Ovary (tissue), 9 donors: Measurements from ENCODE around the gene MRM3. TPM values are rescaled to one million over a fixed set of nuclear protein-coding genes. Genes with fewer than 3 reads are reported as not detected.

Experiments
- DNase-seq, 5 donors: peaks; one replicate each; pipeline ENCODE4 v3.0.0-alpha.2; 2019 to 2020
- H3K27ac ChIP-seq, 2 donors: fragments of 200-600 bp; one replicate each; pipeline versions ENCODE4 v1.5.1 to v1.8.0; 2019 to 2022
- H3K27me3 ChIP-seq: fragments of 200-600 bp; one replicate; pipeline ENCODE4 v1.8.0; 2022
- H3K36me3 ChIP-seq: fragments of 200-600 bp; sonication (generic); one replicate; pipeline ENCODE4 v1.5.1; 2019
- H3K4me1 ChIP-seq: one replicate; pipeline ENCODE4 v1.8.1; 2013; ENCODE audit warnings: mild to moderate bottlenecking, moderate library complexity; ENCODE audit not compliant: insufficient read depth
- H3K4me3 ChIP-seq: fragments of 200-600 bp; sonication (generic); one replicate; pipeline ENCODE4 v1.5.1; 2017
- H3K9me3 ChIP-seq, 2 donors: fragments of 200-600 bp in 1 of 2; sonication (generic) in 1 of 2; one replicate each; pipeline versions ENCODE4 v1.5.1 to v1.8.1; 2013 to 2019; ENCODE audit warnings: mild to moderate bottlenecking in 1 of 2, moderate library complexity in 1 of 2
- CTCF ChIP-seq, 3 donors: fragments of 450-650 bp in 2 of 3; fragments of 200-600 bp in 1 of 3; IDR thresholded peaks; one replicate each; pipeline versions ENCODE4 v1.5.1 to v1.8.0; 2016 to 2022; ENCODE audit warnings: antibody characterized with exemption in 3 of 3, mild to moderate bottlenecking in 1 of 3
- EP300 ChIP-seq: sonication (generic); formaldehyde crosslinking; IDR thresholded peaks from one replicate; pipeline ENCODE4 v1.6.1; 2017; ENCODE audit warnings: antibody characterized with exemption
- POLR2A ChIP-seq: fragments of 450-650 bp; IDR thresholded peaks from one replicate; pipeline ENCODE4 v1.6.1; 2017; ENCODE audit warnings: antibody characterized with exemption, mild to moderate bottlenecking, moderate library complexity
- WGBS, 3 donors: extraction: QIAGEN DNeasy Blood & Tissue Kit in 1 of 3; methylation state at CpG; one replicate each; pipeline versions ENCODE4 v1.1.5 to v1.1.7; 2013 to 2017; 5-methylcytosine and 5-hydroxymethylcytosine counted together
- intact Hi-C, 4 donors: fragments of 100-400 bp; cut with DNase I; formaldehyde crosslinking; loops; one replicate each; pipeline versions ENCODE4 v1.11.0 to v1.15.1; 2022 to 2023
- polyA plus RNA-seq, 2 donors: library from polyadenylated mRNA; stranded (reverse); fragments of 200-250 nt in 1 of 2; fragments of 350-450 nt in 1 of 2; fragmentation: Illumina TruSeq in 1 of 2; extraction: RNeasy Lipid Tissue Mini Kit (QIAGEN cat#74804) in 1 of 2; gene quantifications; one replicate each; pipeline ENCODE4 v1.2.3, GENCODE V29; 2013 to 2014
- total RNA-seq, 7 donors: library from RNA; depleted of rRNA in 2 of 7; stranded (reverse); fragments of >200 nt in 2 of 7; fragmentation: NEBNext Ultra II Directional in 3 of 7; extraction: Animal tissue kit (Norgen Biotek cat#: 25700) in 3 of 7; gene quantifications; one replicate each; pipeline versions ENCODE4 v1.1.0 to v1.2.4, GENCODE V29; 2016 to 2023
- donor health status: DM: no; HTN: no; CAD: no; lungs with moderate emphysema.
- donor health status: DM: no; HTN: no; CAD: no.
- donor health status: Bipolar disorder and iron deficiency.
- donor health status: DM: yes; HTN: yes; CAD: no.
- donor health status: DM: no; HTN: no; CAD: no.
- donor health status: DM: yes; HTN: yes; CAD: no.

Gene MRM3
- total and polyA plus RNA-seq, 9 donors, result 10.1 to 16.7 (median 13.9) TPM

DNA sequence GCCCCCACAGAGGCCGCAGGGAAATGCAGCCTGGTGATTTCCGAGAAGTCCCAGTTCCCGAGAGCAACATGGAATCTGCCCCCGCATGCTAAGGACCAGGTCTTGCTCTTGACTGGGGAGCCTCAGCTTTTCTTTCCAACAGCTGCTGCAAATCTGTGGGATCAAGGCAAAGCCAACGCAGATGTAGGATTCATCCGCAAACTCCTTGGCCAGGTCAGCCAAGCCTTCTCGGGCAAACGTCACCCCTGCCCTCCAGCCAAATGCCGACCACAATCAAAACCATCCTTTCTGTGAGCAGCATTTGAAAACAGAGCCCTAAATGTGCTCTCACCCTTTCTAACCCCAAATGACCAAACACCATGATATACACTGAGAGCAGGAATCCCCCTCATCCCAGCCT lies 54.0 kb downstream of the MRM3 start:
- Histone ChIP-seq H3K36me3 (no peaks in the 10 kb centered on the region), H3K4me3 (no peak overlapping the region), H3K4me1 (peaks cover 3% of the 10 kb centered on the region), H3K27me3 (no peaks in the 10 kb centered on the region), H3K27ac (no peak overlapping the region), H3K9me3 (no peaks in the 10 kb centered on the region)
- DNase-seq, result no peak
- intact Hi-C loops, result no loop called here
- 32 to 54% (median 40%) methylated on average over 9 of the region's 9 CpGs for WGBS, 3 donors
- TF ChIP-seq POLR2A (no peak), CTCF (IDR thresholded peaks at IDR 0.05) (no peak), EP300 (no peak)

- Histone ChIP-seq H3K27me3 (no peaks in the 10 kb centered on the region), H3K9me3 (no peaks in the 10 kb centered on the region), H3K4me3 (no peak overlapping the region), H3K27ac (no peak overlapping the region), H3K36me3 (no peaks in the 10 kb centered on the region), H3K4me1 (peaks cover 3% of the 10 kb centered on the region)
- no peak for DNase-seq
- 81 to 89% (median 82%) methylated on average over 11 of the region's 11 CpGs for WGBS, 3 donors
- intact Hi-C loops, result no loop called here
- no peak for TF ChIP-seq CTCF (IDR thresholded peaks at IDR 0.05)
Measured at GRCh38 chr17:838486-838885, 56.3 kb downstream of the MRM3 start.

GRCh38 chr17:841313-841712 lies 59.2 kb downstream of the MRM3 start:
- intact Hi-C loops, result no loop called here
- DNase-seq, result no peak
- no peaks in the 10 kb centered on the region for H3K36me3 ChIP-seq
- H3K27ac ChIP-seq, result no peak overlapping the region
- H3K4me3 ChIP-seq, result no peak overlapping the region
- H3K9me3 ChIP-seq, result no peaks in the 10 kb centered on the region
- WGBS, 3 donors, result 79 to 82% (median 79%) methylated on average over 33 of the region's 33 CpGs
- no peaks in the 10 kb centered on the region for H3K4me1 ChIP-seq
- H3K27me3 ChIP-seq, result no peaks in the 10 kb centered on the region
- no peak for TF ChIP-seq EP300
- TF ChIP-seq CTCF (IDR thresholded peaks at IDR 0.05), result no peak
- no peak for TF ChIP-seq POLR2A

Other genes with a start within 250 kb of the MRM3 start
- 10 to 100 TPM in 6 of 7 donors, 1 to 10 TPM in 1; 9.3 to 82.1 (median 58.2) TPM for gene VPS53, start 67.5 kb upstream of the MRM3 start, total RNA-seq
- 10 to 100 TPM in 1 of 2 donors, 1 to 10 TPM in 1; 9.1 to 18.8 TPM for gene VPS53, start 67.5 kb upstream of the MRM3 start, polyA plus RNA-seq
- 10 to 100 TPM in 5 of 7 donors, 1 to 10 TPM in 2; 3.0 to 17.8 (median 13.1) TPM for gene TLCD3A, start 49.8 kb upstream of the MRM3 start, total RNA-seq
- 10 to 100 TPM in 1 of 2 donors, 1 to 10 TPM in 1; 5.5 to 14.8 TPM for gene TLCD3A, start 49.8 kb upstream of the MRM3 start, polyA plus RNA-seq
- 10 to 100 TPM; 10.9 to 31.3 (median 24.4) TPM for gene GEMIN4, start 30.1 kb upstream of the MRM3 start, total RNA-seq
- 10 to 100 TPM; 10.9 to 13.9 TPM for gene GEMIN4, start 30.1 kb upstream of the MRM3 start, polyA plus RNA-seq
- gene GLOD4, start 73 bp upstream of the MRM3 start, total RNA-seq, result 10 to 100 TPM; 22.1 to 66.7 (median 46.0) TPM
- 10 to 100 TPM; 34.9 to 90.6 TPM for gene GLOD4, start 73 bp upstream of the MRM3 start, polyA plus RNA-seq
- 10 to 100 TPM in 6 of 7 donors, 1 to 10 TPM in 1; 5.5 to 34.8 (median 28.4) TPM for gene NXN, start 197.4 kb downstream of the MRM3 start, total RNA-seq
- gene NXN, start 197.4 kb downstream of the MRM3 start, polyA plus RNA-seq, result 10 to 100 TPM; 24.3 to 29.9 TPM
- gene TIMM22, start 214.8 kb downstream of the MRM3 start, total RNA-seq, result 10 to 100 TPM in 6 of 7 donors, 1 to 10 TPM in 1; 7.9 to 15.1 (median 11.3) TPM
- gene TIMM22, start 214.8 kb downstream of the MRM3 start, polyA plus RNA-seq, result 10 to 100 TPM in 1 of 2 donors, 1 to 10 TPM in 1; 8.9 to 12.6 TPM